Measurements from ENCODE around the gene CCDC172.

GRCh38 chr10:116296291-116296721 is 27.9 kb upstream of the CCDC172 start:
- TF ChIP-seq CTCF (IDR thresholded peaks at IDR 0.05; ENCODE audit: low read depth, low read length, poor library complexity, severe bottlenecking) (no peak), EZH2phosphoT487 (IDR thresholded peaks at IDR 0.05; ENCODE audit: borderline replicate concordance, low read length) (no peak)

Measured in DOHH2 (cell line).